ENCODE data around the gene AGPAT4.

AGPAT4 gene

DNA sequence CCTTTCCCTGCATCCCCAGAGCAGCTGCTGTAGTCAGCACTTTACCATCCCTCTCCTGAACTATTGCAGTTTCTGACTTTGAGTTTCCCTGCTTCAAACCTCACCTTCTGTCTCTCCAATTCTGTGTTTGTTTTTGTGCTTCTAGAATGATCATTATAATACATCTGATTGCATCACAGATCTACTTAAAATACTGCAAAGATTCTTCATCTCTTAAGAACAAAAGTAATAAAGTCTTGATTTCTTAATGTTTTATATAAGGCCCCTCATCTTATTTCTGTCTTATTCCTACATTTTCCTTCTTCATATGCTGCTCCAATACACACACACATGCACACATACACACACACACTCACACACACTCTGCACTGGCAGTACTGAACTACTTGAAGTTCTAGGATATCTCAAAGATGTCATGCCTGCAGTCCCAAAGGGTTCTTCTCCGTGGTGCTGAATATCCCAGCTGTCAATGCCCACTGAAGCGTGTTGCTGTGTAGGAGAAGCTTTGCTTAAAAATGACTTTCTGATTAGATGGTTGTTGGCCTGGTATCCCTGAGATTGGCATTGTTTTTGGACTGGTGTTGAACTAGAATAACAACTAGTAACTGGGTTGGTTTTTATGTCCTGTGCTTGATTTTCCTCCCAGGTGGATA is 185.1 kb downstream of the AGPAT4 start:
- Histone ChIP-seq H3K27me3 (ENCODE audit: low read depth) (no peaks in the 10 kb centered on the region), H3K4me3 (no peak overlapping the region), H3K9me3 (no peaks in the 10 kb centered on the region), H3K4me1 (no peaks in the 10 kb centered on the region), H3K36me3 (replicated peaks) (peaks cover 21% of the 10 kb centered on the region)
- DNase-seq (ENCODE audit: low spot score in 2 of 2), result no peak
- in situ Hi-C loops (cut with MboI; ENCODE audit: low sequenced_read_pairs), result no loop called here

DNA sequence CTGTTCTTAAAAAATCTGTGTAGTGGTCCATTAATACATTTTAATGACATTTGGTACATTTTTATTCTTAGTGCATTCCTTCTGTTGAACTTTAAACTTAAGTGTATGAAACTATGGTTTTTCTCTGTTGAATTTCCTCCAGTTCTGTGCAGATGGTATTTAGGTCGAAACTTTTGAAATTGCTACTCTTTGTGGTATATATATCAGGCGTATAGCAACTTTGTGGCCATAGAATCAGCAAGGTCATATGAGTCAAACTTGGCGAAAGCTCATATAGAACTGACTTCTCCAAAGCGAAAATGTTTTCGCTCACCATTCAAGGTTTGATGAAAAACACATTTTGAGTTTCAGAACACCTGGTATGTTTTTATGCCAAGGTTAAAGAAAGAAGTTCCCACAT is 188.6 kb downstream of the AGPAT4 start:
- no peak overlapping the region for H3K4me3 ChIP-seq
- H3K9me3 ChIP-seq, result no peaks in the 10 kb centered on the region
- peaks cover 27% of the 10 kb centered on the region for H3K36me3 ChIP-seq (replicated peaks)
- H3K4me1 ChIP-seq, result no peaks in the 10 kb centered on the region
- no peaks in the 10 kb centered on the region for H3K27me3 ChIP-seq (ENCODE audit: low read depth)
- no peak for DNase-seq (ENCODE audit: low spot score in 2 of 2)
- in situ Hi-C loops (cut with MboI; ENCODE audit: low sequenced_read_pairs), result no loop called here

DNA sequence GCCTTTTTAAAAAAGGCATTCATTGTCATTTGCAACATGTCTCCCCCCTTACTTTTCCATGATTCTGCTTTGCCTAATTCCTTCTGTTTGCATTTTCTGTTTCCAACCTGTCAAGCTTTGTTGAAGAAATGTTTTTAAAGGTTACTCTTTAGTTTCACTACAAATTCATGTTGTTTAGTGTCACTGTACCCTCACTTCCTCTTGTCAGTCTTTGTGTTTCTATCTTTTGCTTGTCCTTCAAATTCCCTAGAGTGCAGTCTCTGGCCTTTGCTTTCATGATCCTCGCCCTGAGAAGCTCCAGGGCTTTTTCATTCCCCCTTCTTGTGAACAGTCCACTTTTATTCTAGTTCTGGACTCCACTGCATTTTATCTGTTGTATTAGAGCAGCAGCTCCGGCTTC is 191.6 kb downstream of the AGPAT4 start:
- Histone ChIP-seq H3K4me1 (no peaks in the 10 kb centered on the region), H3K36me3 (replicated peaks) (peaks cover 16% of the 10 kb centered on the region), H3K4me3 (no peak overlapping the region), H3K27me3 (ENCODE audit: low read depth) (no peaks in the 10 kb centered on the region), H3K9me3 (no peaks in the 10 kb centered on the region)
- DNase-seq (ENCODE audit: low spot score in 2 of 2), result no peak
- in situ Hi-C loops (cut with MboI; ENCODE audit: low sequenced_read_pairs), result no loop called here

DNA sequence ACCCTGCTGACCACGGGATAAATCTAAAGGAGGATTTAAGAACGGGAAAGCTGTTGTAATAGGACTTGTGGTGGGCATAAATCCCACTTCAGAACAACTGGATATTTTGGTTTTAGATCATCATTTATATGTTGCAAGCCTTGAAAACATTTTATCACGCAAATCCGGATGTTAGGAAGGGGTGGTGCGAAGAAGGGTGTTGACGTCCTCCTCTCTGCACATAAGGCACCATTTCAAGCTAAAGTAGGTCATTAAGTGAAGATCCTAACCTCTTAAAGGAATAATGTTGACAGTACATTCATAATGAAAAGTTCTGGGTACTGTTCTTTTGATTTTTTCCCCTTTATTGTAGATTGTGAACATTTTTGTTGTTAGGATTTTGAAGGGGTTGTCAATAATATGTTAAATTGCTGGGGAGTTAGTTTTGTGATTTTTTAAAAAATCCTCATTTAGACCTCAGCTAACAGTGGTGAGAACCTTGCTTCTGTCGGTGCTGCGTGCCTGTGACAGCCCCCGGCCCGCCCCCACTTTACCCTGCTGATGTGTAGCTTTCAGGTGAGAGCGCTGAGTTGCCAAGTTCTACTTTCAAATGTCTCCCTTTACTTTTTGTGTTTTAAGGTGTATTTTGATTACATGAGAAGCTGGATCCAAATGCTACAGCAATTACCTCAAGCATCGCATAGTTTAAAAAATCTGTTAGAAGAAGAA is 193.4 kb downstream of the AGPAT4 start:
- peaks cover 9% of the 10 kb centered on the region for H3K36me3 ChIP-seq (replicated peaks)
- H3K4me3 ChIP-seq, result no peak overlapping the region
- in situ Hi-C loops (cut with MboI; ENCODE audit: low sequenced_read_pairs), result no loop called here
- H3K27me3 ChIP-seq (ENCODE audit: low read depth), result no peaks in the 10 kb centered on the region
- no peaks in the 10 kb centered on the region for H3K4me1 ChIP-seq
- no peaks in the 10 kb centered on the region for H3K9me3 ChIP-seq
- no peak for DNase-seq (ENCODE audit: low spot score in 2 of 2)

Measured in HAP-1 (cell line).